IMR-90 (cell line): ENCODE measurements around the gene GAS2L2. TPM values are rescaled to one million over a fixed set of nuclear protein-coding genes. Genes with fewer than 3 reads are reported as not detected.

ENCODE experiments used
- ATAC-seq: fragments of 200-7000 bp; cut with Tn5 transposase; 2 replicates; pipeline ENCODE4 v1.9.1; 2020; ENCODE audit warnings: low read depth, mild to moderate bottlenecking, moderate library complexity
- BruUV-seq: library from RNA; stranded (reverse); fragments of 400-500 nt; replicated peaks from 2 replicates; lab custom pipeline; 2021; lab: Mats Ljungman, UMichigan
- CTCF ChIA-PET: fragments of 300-600 bp; formaldehyde crosslinking; extraction: SDS; loops from one replicate; lab custom pipeline; 2021; ENCODE audit warnings: antibody characterized with exemption; lab: Yijun Ruan, JAX
- POLR2A ChIA-PET: fragments of 300-600 bp; sonication (Branson Sonifier 250); formaldehyde crosslinking; loops from one replicate; lab custom pipeline; 2022; ENCODE audit warnings: antibody characterized with exemption; ENCODE audit not compliant: unreplicated experiment; lab: Charles Lee
- DNase-seq: peaks from one replicate; pipeline ENCODE4 v3.0.0; 2013
- H2AFZ ChIP-seq: replicated peaks from 2 replicates; pipeline ENCODE3; 2013; ENCODE audit warnings: low read length, mild to moderate bottlenecking; ENCODE audit not compliant: poor library complexity
- H2AK5ac ChIP-seq: 2 replicates; pipeline ENCODE4 v1.6.1; 2013; ENCODE audit warnings: low read depth, low read length, inconsistent platforms
- H2AK9ac ChIP-seq: replicated peaks from 2 replicates; pipeline ENCODE3; 2013; ENCODE audit warnings: mild to moderate bottlenecking, low read depth, low read length, moderate library complexity; ENCODE audit not compliant: poor library complexity
- H2BK120ac ChIP-seq: 2 replicates; pipeline ENCODE4 v1.6.1; 2013; ENCODE audit warnings: low read depth, low read length, inconsistent platforms
- H2BK15ac ChIP-seq: 3 replicates; pipeline ENCODE4 v1.6.1; 2013; ENCODE audit warnings: low read depth, low read length, inconsistent platforms
- H2BK20ac ChIP-seq: 2 replicates; pipeline ENCODE4 v1.6.1; 2013; ENCODE audit warnings: low read depth, mild to moderate bottlenecking, inconsistent platforms, low read length, moderate library complexity
- H2BK5ac ChIP-seq: 2 replicates; pipeline ENCODE4 v1.6.1; 2013; ENCODE audit warnings: mild to moderate bottlenecking, low read depth, low read length, inconsistent platforms; ENCODE audit not compliant: poor library complexity, severe bottlenecking
- H3K14ac ChIP-seq: replicated peaks from 2 replicates; pipeline ENCODE4 v1.6.1; 2013; ENCODE audit warnings: low read depth, low read length, inconsistent platforms
- H3K18ac ChIP-seq: 2 replicates; pipeline ENCODE4 v1.6.1; 2013; ENCODE audit warnings: low read depth, low read length, control low read depth
- H3K23ac ChIP-seq: 2 replicates; pipeline ENCODE4 v1.6.1; 2013; ENCODE audit warnings: low read depth, low read length, inconsistent platforms
- H3K27ac ChIP-seq: 2 replicates; pipeline ENCODE4 v1.5.1; 2013; ENCODE audit warnings: mild to moderate bottlenecking, control low read depth, low read length; ENCODE audit not compliant: insufficient read depth
- H3K27me3 ChIP-seq: 2 replicates; pipeline ENCODE4 v1.6.1; 2013; ENCODE audit warnings: low read length; ENCODE audit not compliant: control insufficient read depth, insufficient read depth
- H3K36me3 ChIP-seq: 2 replicates; pipeline ENCODE4 v1.6.1; 2013; ENCODE audit warnings: low read length, mixed read lengths; ENCODE audit not compliant: control insufficient read depth, insufficient read depth
- H3K4ac ChIP-seq: 2 replicates; pipeline ENCODE4 v1.6.1; 2013; ENCODE audit warnings: low read depth, low read length, inconsistent platforms
- H3K4me1 ChIP-seq: 2 replicates; pipeline ENCODE4 v1.6.1; 2013; ENCODE audit warnings: low read length, mixed read lengths; ENCODE audit not compliant: control insufficient read depth, insufficient read depth
- H3K4me2 ChIP-seq: 2 replicates; pipeline ENCODE4 v1.6.1; 2013; ENCODE audit warnings: low read depth, mild to moderate bottlenecking, control low read depth, low read length, moderate library complexity
- H3K4me3 ChIP-seq: 2 replicates; pipeline ENCODE4 v1.5.1; 2013; ENCODE audit warnings: low read depth, mild to moderate bottlenecking, control low read depth, low read length, moderate library complexity; ENCODE audit not compliant: insufficient read depth
- H3K56ac ChIP-seq: 2 replicates; pipeline ENCODE4 v1.6.1; 2013; ENCODE audit warnings: low read length, inconsistent platforms; ENCODE audit not compliant: insufficient read depth; ENCODE audit errors: extremely low read depth
- H3K79me1 ChIP-seq, 2 experiments: 2 replicates each; pipeline ENCODE4 v1.6.1; 2013; ENCODE audit warnings: low read length in 2 of 2, inconsistent platforms in 1 of 2, low read depth in 1 of 2
- H3K9ac ChIP-seq: 2 replicates; pipeline ENCODE4 v1.6.1; 2013; ENCODE audit warnings: low read depth, low read length, control low read depth
- H3K9me1 ChIP-seq: 2 replicates; pipeline ENCODE4 v1.6.1; 2013; ENCODE audit warnings: low read length, inconsistent platforms; ENCODE audit not compliant: insufficient read depth
- H3K9me3 ChIP-seq: 2 replicates; pipeline ENCODE4 v1.6.1; 2013; ENCODE audit warnings: low read length; ENCODE audit not compliant: control insufficient read depth, insufficient read depth
- H4K20me1 ChIP-seq: 2 replicates; pipeline ENCODE4 v1.6.1; 2013; ENCODE audit warnings: low read length, inconsistent platforms; ENCODE audit not compliant: insufficient read depth
- H4K5ac ChIP-seq: 2 replicates; pipeline ENCODE4 v1.6.1; 2013; ENCODE audit warnings: mild to moderate bottlenecking, low read depth, low read length, control low read depth
- H4K8ac ChIP-seq, 2 experiments: 2 replicates each; pipeline ENCODE4 v1.6.1; 2013; ENCODE audit warnings: low read depth in 2 of 2, low read length in 2 of 2, control low read depth in 1 of 2, inconsistent platforms in 1 of 2
- H4K91ac ChIP-seq: 2 replicates; pipeline ENCODE4 v1.6.1; 2013; ENCODE audit warnings: low read depth, low read length, inconsistent platforms; ENCODE audit not compliant: insufficient read depth
- BHLHE40 ChIP-seq: fragments of 150-350 bp; IDR thresholded peaks from 2 replicates; pipeline ENCODE4 v1.6.1; 2016; ENCODE audit warnings: mild to moderate bottlenecking, low read depth, low read length
- CEBPB ChIP-seq: IDR thresholded peaks from 2 replicates; pipeline ENCODE4 v1.6.1; 2012; ENCODE audit warnings: low read depth, low read length, improper control_type of control experiment
- CHD1 ChIP-seq: IDR thresholded peaks from 2 replicates; pipeline ENCODE4 v1.6.1; 2012; ENCODE audit warnings: low read depth, low read length, improper control_type of control experiment
- CTCF ChIP-seq: conservative IDR thresholded peaks from 2 replicates; pipeline ENCODE4 v1.5.1; 2012; ENCODE audit warnings: mild to moderate bottlenecking, low read depth, low read length, improper control_type of control experiment
- ELK1 ChIP-seq: fragments of 150-350 bp; IDR thresholded peaks from 2 replicates; pipeline ENCODE4 v1.6.1; 2016; ENCODE audit warnings: low read depth, mild to moderate bottlenecking, low read length, moderate library complexity, borderline replicate concordance
- FOS ChIP-seq: fragments of 150-350 bp; IDR thresholded peaks from 2 replicates; pipeline ENCODE4 v1.6.1; 2016; ENCODE audit warnings: low read depth, low read length
- MAFK ChIP-seq: IDR thresholded peaks from 2 replicates; pipeline ENCODE4 v1.6.1; 2012; ENCODE audit warnings: low read depth, low read length, improper control_type of control experiment
- MAZ ChIP-seq: IDR thresholded peaks from 2 replicates; pipeline ENCODE4 v1.6.1; 2012; ENCODE audit warnings: low read depth, mild to moderate bottlenecking, low read length, improper control_type of control experiment, moderate library complexity, borderline replicate concordance
- MXI1 ChIP-seq: IDR thresholded peaks from 2 replicates; pipeline ENCODE4 v1.6.1; 2012; ENCODE audit warnings: low read depth, mild to moderate bottlenecking, low read length, moderate library complexity, borderline replicate concordance
- NFE2L2 ChIP-seq: fragments of 150-350 bp; IDR thresholded peaks from 2 replicates; pipeline ENCODE4 v1.6.1; 2016; ENCODE audit warnings: low read depth, mild to moderate bottlenecking, low read length
- POLR2A ChIP-seq: IDR thresholded peaks from 2 replicates; pipeline ENCODE4 v1.6.1; 2012; ENCODE audit warnings: mild to moderate bottlenecking, low read depth, low read length
- RAD21 ChIP-seq: IDR thresholded peaks from 2 replicates; pipeline ENCODE4 v1.6.1; 2012; ENCODE audit warnings: low read length, improper control_type of control experiment
- RCOR1 ChIP-seq: IDR thresholded peaks from 2 replicates; pipeline ENCODE4 v1.6.1; 2012; ENCODE audit warnings: mild to moderate bottlenecking, low read length, improper control_type of control experiment; ENCODE audit not compliant: insufficient replicate concordance
- RFX5 ChIP-seq: IDR thresholded peaks from 2 replicates; pipeline ENCODE4 v1.8.0; 2012; ENCODE audit warnings: low read depth, mild to moderate bottlenecking, low read length, moderate library complexity
- SMC3 ChIP-seq: fragments of 150-350 bp; IDR thresholded peaks from 2 replicates; pipeline ENCODE4 v1.6.1; 2016; ENCODE audit warnings: low read depth, mild to moderate bottlenecking, antibody characterized with exemption, low read length, moderate library complexity
- USF2 ChIP-seq: fragments of 150-350 bp; IDR thresholded peaks from 2 replicates; pipeline ENCODE4 v1.6.1; 2017; ENCODE audit warnings: mild to moderate bottlenecking, antibody characterized with exemption, low read length, low read depth
- WGBS, 2 experiments: methylation state at CpG; one replicate each; pipeline versions ENCODE4 v1.1.5 to v1.1.7; 2013; ENCODE audit warnings: missing lambda C conversion rate in 2 of 2; ENCODE audit not compliant: insufficient read length in 1 of 2; ENCODE audit errors: extremely low coverage in 2 of 2; 5-methylcytosine and 5-hydroxymethylcytosine counted together
- dilution Hi-C: fragments of 300-500 bp; cut with HindIII; formaldehyde crosslinking; loops from one replicate; pipeline ENCODE4 v1.14.3; 2018; ENCODE audit warnings: low sequenced_read_pairs; ENCODE audit not compliant: unreplicated experiment
- in situ Hi-C: fragments of 300-500 bp; cut with MboI; formaldehyde crosslinking; loops from 3 replicates; pipeline ENCODE4 v1.14.3; 2019; ENCODE audit warnings: low sequenced_read_pairs, inconsistent platforms, mixed read lengths
- intact Hi-C: fragments of 100-400 bp; cut with micrococcal nuclease; formaldehyde crosslinking; loops from 2 replicates; pipeline ENCODE4 v1.10.0; 2022
- polyA plus RNA-seq, 3 experiments: library from polyadenylated mRNA; depleted of rRNA; stranded (reverse); fragments of >200 nt; gene quantifications; 2 replicates each; pipeline ENCODE4 v1.2.3, GENCODE V29; 2012; ENCODE audit warnings: low replicate concordance in 1 of 3
- total RNA-seq: library from RNA; depleted of rRNA; stranded (reverse); fragments of >200 nt; gene quantifications from 2 replicates; pipeline ENCODE4 v1.2.3, GENCODE V29; 2012

Gene GAS2L2
- total and polyA plus RNA-seq, 2 of the 4 experiments (the other 2 are of a cell fraction), result 0.02 TPM; not detected in 1

DNA sequence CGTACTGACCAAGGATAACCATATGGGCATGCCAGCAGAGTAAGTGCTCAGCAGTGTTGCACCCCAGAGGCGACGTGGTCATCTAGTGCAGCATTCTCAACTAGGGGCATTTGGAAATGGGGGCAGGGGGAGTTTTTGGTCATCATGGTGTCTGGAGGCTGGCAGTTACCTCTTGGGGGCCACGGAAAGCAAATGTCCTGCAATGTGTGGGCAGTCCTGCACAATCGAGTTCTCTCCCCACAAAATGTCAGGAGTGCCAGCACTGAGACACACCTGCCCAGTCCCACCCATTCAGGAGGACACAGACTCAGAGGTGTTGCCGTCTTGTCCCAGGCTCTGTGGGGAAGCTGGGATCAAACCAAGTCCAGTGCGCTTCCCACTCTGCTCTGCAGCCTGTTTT lies 18.6 kb downstream of the GAS2L2 start:
- Histone ChIP-seq H3K14ac (no peak overlapping the region), H2AK9ac (no peak overlapping the region), H3K79me1 (no peaks in the 10 kb centered on the region), H3K56ac (no peak overlapping the region), H3K27me3 (peaks cover 5% of the 10 kb centered on the region; the same call in 1 of the 2 replicates), H2BK20ac (no peak overlapping the region), H4K20me1 (0 out of 2 replicates have a peak, but pooled peaks cover 3% of the 10 kb centered on the region), H3K36me3 (no peaks in the 10 kb centered on the region), H3K9me1 (peaks cover 4% of the 10 kb centered on the region; the same call in 1 of the 2 replicates), H4K5ac (no peak overlapping the region), H2BK15ac (no peak overlapping the region), H3K23ac (no peak overlapping the region), H2BK120ac (no peak overlapping the region), H3K4me3 (no peak overlapping the region), H3K4me2 (no peak overlapping the region), H3K18ac (no peak overlapping the region), H3K9ac (no peak overlapping the region), H4K8ac (no peak overlapping the region), H3K9me3 (no peaks in the 10 kb centered on the region), H2BK5ac (no peak overlapping the region), H2AK5ac (no peak overlapping the region), H2AFZ (no peak overlapping the region), H3K4ac (no peak overlapping the region), H3K27ac (no peak overlapping the region), H4K91ac (no peak overlapping the region), H3K4me1 (peaks cover 3% of the 10 kb centered on the region)
- ATAC-seq (no peak), DNase-seq (no peak)
- TF ChIP-seq ELK1 (no peak), USF2 (no peak), RCOR1 (no peak), MXI1 (no peak), BHLHE40 (no peak), FOS (no peak), SMC3 (no peak), CHD1 (no peak), RAD21 (no peak), POLR2A (no peak), CTCF (no peak), RFX5 (no peak), CEBPB (no peak), MAZ (no peak), NFE2L2 (no peak), MAFK (no peak)
- no TSS peak for BruUV-seq
- dilution Hi-C loops, result no loop called here
- no CpG with 5 or more reads among the region's 7 CpGs for WGBS, 2 experiments
- in situ Hi-C loops, result loop anchor here (25.0 kb wide), 1 partner anchor 372 kb away; the partner anchor contains the start of gene SLFN11
- intact Hi-C loops, result no loop called here
- CTCF ChIA-PET, result no interaction called here
- POLR2A ChIA-PET, result no interaction called here
